ENCODE results near the gene MSL1. TPM values are rescaled to one million over a fixed set of nuclear protein-coding genes. Genes with fewer than 3 reads are reported as not detected.

Gene MSL1
- total and polyA plus RNA-seq, 2 of the 13 experiments (the other 11 are each of a cell fraction or from before 2014, with no cell fraction given), result 63.8 to 88.5 TPM

DNA sequence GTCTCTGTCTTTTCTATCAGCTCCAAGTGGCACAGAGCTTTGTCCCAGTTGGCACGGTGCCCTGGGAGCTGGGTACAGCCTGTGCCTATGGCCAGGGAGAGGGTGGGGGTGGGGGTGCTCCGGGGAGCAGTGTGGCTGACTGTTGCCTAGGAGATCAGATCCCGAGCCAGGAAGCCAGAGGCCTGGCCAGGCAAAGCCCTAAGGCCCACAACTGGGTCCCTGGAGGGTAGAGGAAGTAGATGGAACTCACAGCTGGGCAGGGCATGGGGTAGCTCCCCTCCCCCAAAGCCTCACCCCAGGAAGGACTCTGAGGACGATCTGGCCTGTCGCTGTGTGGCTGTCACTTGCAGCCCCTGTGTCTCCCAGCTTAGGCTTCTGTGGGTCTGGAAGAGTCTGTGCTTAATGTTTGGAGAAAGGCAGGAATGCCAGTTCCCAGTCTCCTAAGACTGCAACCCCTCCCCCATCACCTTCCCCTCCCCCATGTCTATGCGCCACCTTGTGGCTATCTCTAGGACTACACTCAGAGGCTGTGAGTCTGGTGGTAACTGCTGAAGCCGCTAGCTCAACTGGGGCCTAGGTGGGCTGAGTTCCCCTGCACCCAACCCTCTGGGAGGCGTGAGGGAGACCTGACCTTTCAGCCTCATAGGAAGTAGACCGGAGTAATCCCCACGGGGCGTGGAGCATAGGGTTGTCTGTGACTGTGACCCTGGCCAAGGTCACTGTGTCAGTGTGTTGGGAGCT lies 46.4 kb upstream of the MSL1 start (continued):
- TF ChIP-seq RFXAP (CRISPR knock-in tag; IDR thresholded peaks at IDR 0.05; ENCODE audit: borderline replicate concordance) (no peak), RAD21 (CRISPR knock-in tag; IDR thresholded peaks at IDR 0.05) (peak; percentile 76), RAD51 (IDR thresholded peaks at IDR 0.05; ENCODE audit: borderline replicate concordance) (no peak), PHF21A (CRISPR knock-in tag; IDR thresholded peaks at IDR 0.05) (no peak), WIZ (CRISPR knock-in tag; IDR thresholded peaks at IDR 0.05) (no peak), ZFP82 (CRISPR knock-in tag; IDR thresholded peaks at IDR 0.05; ENCODE audit: borderline replicate concordance) (no peak), REL (CRISPR knock-in tag; conservative IDR thresholded peaks at IDR 0.05) (no peak), TARDBP (CRISPR knock-in tag; IDR thresholded peaks at IDR 0.05) (peak; percentile 69; the same call in 1 of the 2 replicates), ZNF350 (CRISPR knock-in tag; IDR thresholded peaks at IDR 0.05; ENCODE audit: borderline replicate concordance, low read depth) (no peak; the same call in 1 of the 2 replicates), MBD4 (IDR thresholded peaks at IDR 0.05; ENCODE audit: borderline replicate concordance, low read length) (no peak), SMYD3 (CRISPR knock-in tag; IDR thresholded peaks at IDR 0.05) (no peak), ZNF567 (CRISPR knock-in tag; IDR thresholded peaks at IDR 0.05; ENCODE audit: borderline replicate concordance) (no peak), MTA3 (CRISPR knock-in tag; IDR thresholded peaks at IDR 0.05) (no peak), ZNF780A (CRISPR knock-in tag; IDR thresholded peaks at IDR 0.05) (no peak), ZZZ3 (CRISPR knock-in tag; IDR thresholded peaks at IDR 0.05; ENCODE audit: borderline replicate concordance) (no peak), YEATS4 (CRISPR knock-in tag; IDR thresholded peaks at IDR 0.05; ENCODE audit: borderline replicate concordance) (no peak), SIN3A (IDR thresholded peaks at IDR 0.05; ENCODE audit: borderline replicate concordance, low read depth, low read length) (no peak), SSRP1 (CRISPR knock-in tag; IDR thresholded peaks at IDR 0.05) (0 out of 2 replicates have a peak, but pooled peaks have one; percentile 24), NCOA2 (CRISPR knock-in tag; IDR thresholded peaks at IDR 0.05) (no peak), SALL2 (CRISPR knock-in tag; IDR thresholded peaks at IDR 0.05) (no peak; the same call in 1 of the 2 replicates), RARA (CRISPR knock-in tag; IDR thresholded peaks at IDR 0.05) (peak; percentile 90)
- TF ChIP-seq, protein P1, sequence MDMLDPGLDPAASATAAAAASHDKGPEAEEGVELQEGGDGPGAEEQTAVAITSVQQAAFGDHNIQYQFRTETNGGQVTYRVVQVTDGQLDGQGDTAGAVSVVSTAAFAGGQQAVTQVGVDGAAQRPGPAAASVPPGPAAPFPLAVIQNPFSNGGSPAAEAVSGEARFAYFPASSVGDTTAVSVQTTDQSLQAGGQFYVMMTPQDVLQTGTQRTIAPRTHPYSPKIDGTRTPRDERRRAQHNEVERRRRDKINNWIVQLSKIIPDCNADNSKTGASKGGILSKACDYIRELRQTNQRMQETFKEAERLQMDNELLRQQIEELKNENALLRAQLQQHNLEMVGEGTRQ (IDR thresholded peaks at IDR 0.05; ENCODE audit: low read depth, low read length), result no peak
- TF ChIP-seq, protein P1 (CRISPR knock-in tag; IDR thresholded peaks at IDR 0.05; ENCODE audit: borderline replicate concordance), result no peak; the same call in 1 of the 2 replicates
- TF ChIP-seq, protein P2, sequence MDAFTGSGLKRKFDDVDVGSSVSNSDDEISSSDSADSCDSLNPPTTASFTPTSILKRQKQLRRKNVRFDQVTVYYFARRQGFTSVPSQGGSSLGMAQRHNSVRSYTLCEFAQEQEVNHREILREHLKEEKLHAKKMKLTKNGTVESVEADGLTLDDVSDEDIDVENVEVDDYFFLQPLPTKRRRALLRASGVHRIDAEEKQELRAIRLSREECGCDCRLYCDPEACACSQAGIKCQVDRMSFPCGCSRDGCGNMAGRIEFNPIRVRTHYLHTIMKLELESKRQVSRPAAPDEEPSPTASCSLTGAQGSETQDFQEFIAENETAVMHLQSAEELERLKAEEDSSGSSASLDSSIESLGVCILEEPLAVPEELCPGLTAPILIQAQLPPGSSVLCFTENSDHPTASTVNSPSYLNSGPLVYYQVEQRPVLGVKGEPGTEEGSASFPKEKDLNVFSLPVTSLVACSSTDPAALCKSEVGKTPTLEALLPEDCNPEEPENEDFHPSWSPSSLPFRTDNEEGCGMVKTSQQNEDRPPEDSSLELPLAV (CRISPR knock-in tag; conservative IDR thresholded peaks at IDR 0.05; ENCODE audit: low read depth), result no peak
- TF ChIP-seq, protein P3, sequence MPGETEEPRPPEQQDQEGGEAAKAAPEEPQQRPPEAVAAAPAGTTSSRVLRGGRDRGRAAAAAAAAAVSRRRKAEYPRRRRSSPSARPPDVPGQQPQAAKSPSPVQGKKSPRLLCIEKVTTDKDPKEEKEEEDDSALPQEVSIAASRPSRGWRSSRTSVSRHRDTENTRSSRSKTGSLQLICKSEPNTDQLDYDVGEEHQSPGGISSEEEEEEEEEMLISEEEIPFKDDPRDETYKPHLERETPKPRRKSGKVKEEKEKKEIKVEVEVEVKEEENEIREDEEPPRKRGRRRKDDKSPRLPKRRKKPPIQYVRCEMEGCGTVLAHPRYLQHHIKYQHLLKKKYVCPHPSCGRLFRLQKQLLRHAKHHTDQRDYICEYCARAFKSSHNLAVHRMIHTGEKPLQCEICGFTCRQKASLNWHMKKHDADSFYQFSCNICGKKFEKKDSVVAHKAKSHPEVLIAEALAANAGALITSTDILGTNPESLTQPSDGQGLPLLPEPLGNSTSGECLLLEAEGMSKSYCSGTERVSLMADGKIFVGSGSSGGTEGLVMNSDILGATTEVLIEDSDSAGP (CRISPR knock-in tag; IDR thresholded peaks at IDR 0.05; ENCODE audit: borderline replicate concordance), result peak; percentile 76; the same call in 1 of the 2 replicates
